GM12874 (cell line): ENCODE results near the gene FRY.

Experiments
- TF ChIP-seq, protein P1 (sequence below): IDR thresholded peaks from 2 replicates; pipeline ENCODE4 v1.5.1; 2011; ENCODE audit warnings: low read depth, mild to moderate bottlenecking, control low read depth, low read length, moderate library complexity; ENCODE audit not compliant: insufficient read depth

Gene FRY

DNA sequence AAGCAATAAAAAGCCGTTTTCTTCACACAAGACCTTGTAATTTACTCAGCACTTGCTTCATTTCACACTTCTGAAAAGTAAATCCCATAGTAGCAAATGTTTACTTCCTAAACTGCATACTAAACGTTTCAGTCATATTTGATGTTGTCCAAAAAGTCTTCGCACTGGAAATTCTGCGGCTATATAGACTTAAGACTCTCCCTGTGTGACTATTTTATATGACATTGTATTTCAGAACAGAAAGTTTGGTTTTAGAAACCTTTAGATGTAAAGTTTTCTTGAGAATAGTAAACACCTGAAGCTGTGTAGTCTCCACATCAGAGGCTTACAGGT, 254.0 kb downstream of the FRY start:
- TF ChIP-seq, protein P1, sequence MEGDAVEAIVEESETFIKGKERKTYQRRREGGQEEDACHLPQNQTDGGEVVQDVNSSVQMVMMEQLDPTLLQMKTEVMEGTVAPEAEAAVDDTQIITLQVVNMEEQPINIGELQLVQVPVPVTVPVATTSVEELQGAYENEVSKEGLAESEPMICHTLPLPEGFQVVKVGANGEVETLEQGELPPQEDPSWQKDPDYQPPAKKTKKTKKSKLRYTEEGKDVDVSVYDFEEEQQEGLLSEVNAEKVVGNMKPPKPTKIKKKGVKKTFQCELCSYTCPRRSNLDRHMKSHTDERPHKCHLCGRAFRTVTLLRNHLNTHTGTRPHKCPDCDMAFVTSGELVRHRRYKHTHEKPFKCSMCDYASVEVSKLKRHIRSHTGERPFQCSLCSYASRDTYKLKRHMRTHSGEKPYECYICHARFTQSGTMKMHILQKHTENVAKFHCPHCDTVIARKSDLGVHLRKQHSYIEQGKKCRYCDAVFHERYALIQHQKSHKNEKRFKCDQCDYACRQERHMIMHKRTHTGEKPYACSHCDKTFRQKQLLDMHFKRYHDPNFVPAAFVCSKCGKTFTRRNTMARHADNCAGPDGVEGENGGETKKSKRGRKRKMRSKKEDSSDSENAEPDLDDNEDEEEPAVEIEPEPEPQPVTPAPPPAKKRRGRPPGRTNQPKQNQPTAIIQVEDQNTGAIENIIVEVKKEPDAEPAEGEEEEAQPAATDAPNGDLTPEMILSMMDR: no peak

- TF ChIP-seq, protein P1: no peak
Observed at GRCh38 chr13:32297206-32297605, 265.6 kb downstream of the FRY start.

DNA sequence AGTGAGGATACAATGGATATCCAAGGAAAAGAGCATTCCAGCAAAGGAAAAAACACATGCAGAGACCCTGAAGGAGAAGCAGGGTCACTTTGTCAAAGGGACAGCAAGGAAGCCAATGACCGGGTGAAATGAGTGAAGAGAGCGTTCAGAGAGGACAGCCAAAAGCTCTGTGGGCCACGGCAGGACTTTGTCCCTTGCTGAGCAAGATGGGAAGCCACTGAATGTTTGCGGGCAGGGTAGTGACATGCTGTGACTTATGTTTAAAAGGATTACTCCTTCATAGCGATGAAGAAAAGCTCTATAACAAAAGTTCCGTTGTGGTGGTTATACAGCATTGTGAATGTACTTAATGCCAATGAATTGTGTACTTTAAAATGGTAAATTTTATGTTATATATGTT, 267.1 kb downstream of the FRY start:
- TF ChIP-seq, protein P1: no peak

GRCh38 chr13:32299893-32300292, 268.3 kb downstream of the FRY start:
- TF ChIP-seq, protein P1: no peak

DNA sequence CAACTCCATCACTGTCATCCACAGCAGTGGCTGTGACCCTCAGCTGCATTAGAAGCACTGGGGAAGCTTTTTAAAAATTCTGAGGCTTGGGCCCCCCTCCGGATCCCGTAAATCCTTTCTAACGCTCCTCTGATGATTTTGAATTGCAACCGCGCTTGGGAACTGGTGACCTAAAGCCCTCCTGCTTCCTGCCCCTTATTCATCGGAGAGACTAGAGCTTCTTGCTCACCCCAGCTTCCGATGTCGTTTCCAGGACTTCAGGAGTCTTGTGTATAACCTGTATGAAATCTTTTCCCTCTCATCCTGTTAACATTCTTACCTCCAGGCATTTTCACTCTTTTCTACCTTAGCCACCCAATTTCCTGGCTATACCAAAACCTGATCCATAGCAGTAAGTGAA, 268.8 kb downstream of the FRY start:
- TF ChIP-seq, protein P1: no peak

DNA sequence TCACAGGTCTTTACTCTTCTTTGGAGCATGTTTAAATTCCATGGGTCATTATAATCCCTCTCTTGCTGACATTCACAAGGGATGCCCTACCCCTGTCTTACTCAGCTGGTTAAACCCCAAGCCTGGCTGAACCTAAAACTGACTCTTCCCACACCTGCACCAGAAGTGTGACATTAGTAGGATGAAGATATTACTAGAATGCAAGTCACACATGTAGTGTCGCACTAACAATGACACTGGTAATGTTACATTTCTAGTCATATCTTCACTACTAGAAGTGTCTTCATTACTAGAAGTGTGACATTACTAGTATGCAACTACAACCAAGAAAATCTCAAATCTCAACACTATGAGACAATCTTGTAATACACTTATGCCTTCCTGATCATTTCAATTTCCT, 269.3 kb downstream of the FRY start:
- TF ChIP-seq, protein P1: no peak

- TF ChIP-seq, protein P1: no peak
Observed at GRCh38 chr13:32302461-32302860, 270.9 kb downstream of the FRY start.

GRCh38 chr13:32305646-32306045, 274.1 kb downstream of the FRY start:
- TF ChIP-seq, protein P1: no peak
